ENCODE results near the gene ECT2. TPM values are rescaled to one million over a fixed set of nuclear protein-coding genes. Genes with fewer than 3 reads are reported as not detected.
A peak's percentile ranks its signal among the peaks of the same experiment; 100 is the strongest.

The ECT2 gene
- total and polyA plus RNA-seq, 2 of the 8 experiments (the other 6 are each of a cell fraction or from before 2014, with no cell fraction given): 19.5 to 88.7 TPM

GRCh38 chr3:172708921-172709773 lies 41.4 kb upstream of the ECT2 start:
- Histone ChIP-seq H3K23me2 (ENCODE audit: low read depth, low read length) (peaks cover 7% of the 10 kb centered on the region), H2BK12ac (ENCODE audit: low read depth, low read length) (no peak overlapping the region), H3K27ac (ENCODE audit: low read depth, low read length) (no peak overlapping the region), H3K56ac (replicated peaks; ENCODE audit: insufficient read length, low read depth, low read length) (no peak overlapping the region), H3K9me3 (ENCODE audit: insufficient read depth in 2 of 2, low read depth in 1 of 2, low read length in 1 of 2) (no peaks in the 10 kb centered on the region), H3K79me1 (ENCODE audit: low read depth, low read length) (0 out of 2 replicates have a peak, but pooled peaks cover 2% of the 10 kb centered on the region), H2BK20ac (ENCODE audit: low read length) (no peak overlapping the region), H2AK5ac (ENCODE audit: low read depth, low read length) (no peak overlapping the region), H3K36me3 (ENCODE audit: control insufficient read depth in 2 of 4, insufficient read depth in 4 of 4, low read length in 3 of 4) (no peaks in the 10 kb centered on the region), H4K20me1 (replicated peaks in 1 of 2; ENCODE audit: control insufficient read depth in 1 of 2, insufficient read depth in 2 of 2, low read length in 2 of 2) (no peaks in the 10 kb centered on the region), H2BK15ac (ENCODE audit: low read length) (no peak overlapping the region), H2BK120ac (replicated peaks; ENCODE audit: low read depth, low read length) (no peak overlapping the region), H4K5ac (ENCODE audit: insufficient read length, low read depth, low read length) (no peak overlapping the region), H3K27me3 (replicated peaks in 1 of 4; ENCODE audit: control insufficient read depth in 3 of 4, extremely low read depth in 1 of 4, insufficient read depth in 3 of 4, low read length in 3 of 4) (0 out of 7 replicates have a peak, but pooled peaks cover 0 to 1% (median 0%) of the 10 kb centered on the region in 4 experiments), H3K14ac (ENCODE audit: insufficient read length) (no peak overlapping the region), H3K9ac (replicated peaks in 1 of 4; ENCODE audit: extremely low read depth in 1 of 4, low read depth in 3 of 4, low read length in 3 of 4) (no peak overlapping the region), H3K18ac (ENCODE audit: extremely low read depth, low read length) (no peak overlapping the region), H2BK5ac (ENCODE audit: low read depth, low read length) (no peak overlapping the region), H3K4me1 (replicated peaks in 1 of 4; ENCODE audit: control insufficient read depth in 3 of 4, insufficient read depth in 4 of 4, low read length in 3 of 4) (peaks cover 0 to 4% (median 0%) of the 10 kb centered on the region in 4 experiments; a peak in 1 of 7 replicates), H3K4me2 (ENCODE audit: insufficient read depth in 1 of 2, low read depth in 2 of 2, low read length in 2 of 2) (peak overlapping the region in 1 of 2 experiments; percentile 69; a peak in 1 of 4 replicates), H4K91ac (replicated peaks; ENCODE audit: insufficient read length, low read length) (no peak overlapping the region), H3K79me2 (ENCODE audit: control insufficient read depth in 1 of 2, insufficient read depth in 2 of 2, low read length in 2 of 2) (no peaks in the 10 kb centered on the region), H4K8ac (ENCODE audit: extremely low read depth, insufficient read depth, low read length) (no peak overlapping the region), H3K23ac (ENCODE audit: insufficient read length) (no peak overlapping the region), H3K4me3 (ENCODE audit: extremely low read depth in 1 of 4, insufficient read depth in 2 of 4, low read depth in 3 of 4, low read length in 4 of 4) (no peak overlapping the region), H3K4ac (replicated peaks; ENCODE audit: insufficient read length, low read depth, low read length) (no peak overlapping the region), H2AFZ (ENCODE audit: low read length) (no peak overlapping the region)
- CTCF ChIA-PET (ENCODE audit: partially characterized antibody): interaction anchor here (1.0 to 6.5 kb wide), 4 partner anchors 32 to 232 kb away, joined by 3 to 30 read pairs (median 6); no protein-coding TSS in a partner anchor
- no peak for TF ChIP-seq RXRA (IDR thresholded peaks at IDR 0.05; ENCODE audit: insufficient read depth, low read depth, low read length)
- TF ChIP-seq, protein P1, sequence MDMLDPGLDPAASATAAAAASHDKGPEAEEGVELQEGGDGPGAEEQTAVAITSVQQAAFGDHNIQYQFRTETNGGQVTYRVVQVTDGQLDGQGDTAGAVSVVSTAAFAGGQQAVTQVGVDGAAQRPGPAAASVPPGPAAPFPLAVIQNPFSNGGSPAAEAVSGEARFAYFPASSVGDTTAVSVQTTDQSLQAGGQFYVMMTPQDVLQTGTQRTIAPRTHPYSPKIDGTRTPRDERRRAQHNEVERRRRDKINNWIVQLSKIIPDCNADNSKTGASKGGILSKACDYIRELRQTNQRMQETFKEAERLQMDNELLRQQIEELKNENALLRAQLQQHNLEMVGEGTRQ (IDR thresholded peaks at IDR 0.05; ENCODE audit: low read length): no peak
- TF ChIP-seq EP300 (IDR thresholded peaks at IDR 0.05; ENCODE audit: borderline replicate concordance in 1 of 2, low read depth in 2 of 2, low read length in 2 of 2): no peak
- no peak for DNase-seq (ENCODE audit: low read depth in 1 of 2, low spot score in 2 of 2)
- POLR2A ChIA-PET (ENCODE audit: partially characterized antibody): interaction anchor here (2.2 kb wide), 1 partner anchor 41 kb away, joined by 8 read pairs; the partner anchor contains the start of gene ECT2
- no peak for FAIRE-seq
- 84% methylated on average over 2 of the region's 2 CpGs; no CpG with 5 or more reads in 1 of the 2 experiments for WGBS, 2 experiments (ENCODE audit: extremely low coverage in 1 of 2, insufficient coverage in 1 of 2, insufficient read length in 1 of 2, insufficient replicate concordance in 2 of 2, low coverage in 1 of 2, low lambda C conversion rate in 2 of 2, missing lambda C conversion rate in 1 of 2)
